ENCODE results near the gene SNRPA.
A peak's percentile ranks its signal among the peaks of the same experiment; 100 is the strongest.

SNRPA gene

GRCh38 chr19:40745402-40745780, 5.6 kb upstream of the SNRPA start:
- TF ChIP-seq CTCF (IDR thresholded peaks at IDR 0.05; ENCODE audit: extremely low read depth, insufficient read depth, missing control alignments): no peak
- in situ Hi-C loops (cut with MboI; ENCODE audit: low pct_unique_long_range_greater_than_20kb, low sequenced_read_pairs, unreplicated experiment): no loop called here

DNA sequence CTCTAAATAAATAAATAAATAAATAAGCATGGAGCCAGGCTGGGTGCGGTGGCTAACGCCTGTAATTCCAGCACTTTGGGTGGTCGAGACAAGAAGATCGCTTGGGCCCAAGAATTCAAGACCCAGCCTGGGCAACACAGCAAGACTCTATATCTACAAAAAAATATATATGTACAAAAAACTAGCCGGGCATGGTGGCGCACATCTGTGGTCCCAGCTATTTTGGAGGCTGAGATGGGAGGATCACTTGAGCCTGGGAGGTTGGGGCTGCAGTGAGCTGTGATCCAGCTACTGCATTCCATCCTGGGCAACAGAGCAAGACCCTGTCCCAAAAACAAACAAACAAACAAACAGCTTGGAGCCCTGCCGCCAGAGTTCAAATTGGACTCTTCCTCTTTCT, 3.5 kb upstream of the SNRPA start:
- DNase-seq (ENCODE audit: low spot score): no peak
- no peak for TF ChIP-seq CTCF (IDR thresholded peaks at IDR 0.05; ENCODE audit: extremely low read depth, insufficient read depth, missing control alignments)
- in situ Hi-C loops (cut with MboI; ENCODE audit: low pct_unique_long_range_greater_than_20kb, low sequenced_read_pairs, unreplicated experiment): no loop called here

More at GRCh38 chr19:40745402-40745780, 5.6 kb upstream of the SNRPA start:
- no peak for DNase-seq (ENCODE audit: low spot score)

- in situ Hi-C loops (cut with MboI; ENCODE audit: low pct_unique_long_range_greater_than_20kb, low sequenced_read_pairs, unreplicated experiment): no loop called here
- peak; percentile 98 for DNase-seq (ENCODE audit: low spot score)
- no peak for TF ChIP-seq CTCF (IDR thresholded peaks at IDR 0.05; ENCODE audit: extremely low read depth, insufficient read depth, missing control alignments)
Measured at GRCh38 chr19:40750058-40750873, 737 bp upstream of the SNRPA start, which contains the start of gene ACTMAP. Gene ACTMAP (minus strand): TSS chr19:40750477. CDS start chr19:40749803, 674 bp downstream.

GRCh38 chr19:40752257-40752781, 1.3 kb downstream of the SNRPA start:
- in situ Hi-C loops (cut with MboI; ENCODE audit: low pct_unique_long_range_greater_than_20kb, low sequenced_read_pairs, unreplicated experiment): no loop called here
- TF ChIP-seq CTCF (IDR thresholded peaks at IDR 0.05; ENCODE audit: extremely low read depth, insufficient read depth, missing control alignments): no peak
- DNase-seq (ENCODE audit: low spot score): no peak

DNA sequence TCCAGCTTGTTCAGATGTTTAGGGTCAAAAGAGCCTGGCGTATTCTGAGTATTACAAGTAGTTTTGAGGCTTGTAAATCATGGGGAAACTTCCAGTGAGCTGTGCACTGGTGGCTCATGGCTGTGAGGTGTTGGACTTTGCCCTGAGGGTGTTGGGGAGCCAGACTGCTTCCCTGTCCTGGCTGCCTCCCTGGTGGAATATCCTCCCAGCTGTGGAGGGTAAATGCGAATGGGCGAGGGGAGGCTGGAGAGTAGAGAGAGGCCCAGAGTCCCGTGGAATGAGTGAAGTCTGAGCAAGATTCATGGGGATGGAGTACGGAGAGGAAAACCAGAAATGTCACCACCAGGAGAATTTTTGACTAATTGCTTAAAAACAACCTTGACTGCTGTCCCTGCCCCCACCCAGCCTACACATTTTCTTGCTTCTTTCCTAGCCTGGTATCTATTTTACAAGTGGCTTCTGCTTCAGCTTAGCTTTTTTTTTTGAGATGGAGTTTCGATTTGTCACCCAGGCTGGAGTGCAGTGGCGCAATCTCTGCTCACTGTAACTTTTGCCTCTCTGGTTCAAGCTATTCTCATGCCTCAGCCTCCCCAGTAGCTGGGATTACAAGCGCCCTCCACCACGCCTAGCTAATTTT, 3.7 kb downstream of the SNRPA start:
- DNase-seq (ENCODE audit: low spot score): no peak
- in situ Hi-C loops (cut with MboI; ENCODE audit: low pct_unique_long_range_greater_than_20kb, low sequenced_read_pairs, unreplicated experiment): no loop called here
- TF ChIP-seq CTCF (IDR thresholded peaks at IDR 0.05; ENCODE audit: extremely low read depth, insufficient read depth, missing control alignments): no peak

DNA sequence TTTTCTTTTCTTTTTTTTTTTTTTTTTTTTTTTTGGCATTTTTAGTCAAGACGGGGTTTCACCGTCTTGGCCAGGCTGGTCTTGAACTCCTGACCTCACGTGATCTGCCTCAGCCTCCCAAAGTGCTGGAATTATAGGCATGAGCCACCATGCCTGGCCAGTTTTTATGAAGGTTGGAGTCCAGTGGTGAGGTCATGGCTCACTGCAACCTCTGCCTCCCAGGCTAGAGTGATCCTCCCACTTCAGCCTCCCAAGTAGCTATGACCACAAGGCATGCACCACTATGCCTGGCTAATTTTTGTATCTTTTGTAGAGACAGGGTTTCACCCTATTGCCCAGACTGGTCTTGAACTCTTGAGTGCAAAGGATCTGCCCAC, 4.2 kb downstream of the SNRPA start:
- DNase-seq (ENCODE audit: low spot score): no peak
- in situ Hi-C loops (cut with MboI; ENCODE audit: low pct_unique_long_range_greater_than_20kb, low sequenced_read_pairs, unreplicated experiment): no loop called here
- TF ChIP-seq CTCF (IDR thresholded peaks at IDR 0.05; ENCODE audit: extremely low read depth, insufficient read depth, missing control alignments): no peak
